Right lobe of liver (tissue), 4 donors: ENCODE results near the gene TUFT1.

ENCODE experiments used
- CTCF ChIP-seq, 4 donors: fragments of 200-600 bp in 3 of 4; fragments of 450-650 bp in 1 of 4; IDR thresholded peaks; one replicate each; pipeline versions ENCODE4 v1.5.1 to v1.8.0; 2016 to 2022; ENCODE audit warnings: antibody characterized with exemption in 4 of 4, mild to moderate bottlenecking in 2 of 4
- POLR2A ChIP-seq: fragments of 450-650 bp; IDR thresholded peaks from one replicate; pipeline ENCODE4 v1.6.1; 2017; ENCODE audit warnings: antibody characterized with exemption, mild to moderate bottlenecking
- donor health status: DM: no; HTN: no; CAD: no.
- donor health status: DM: no; HTN: no; CAD: no.
- donor health status: DM: no; HTN: yes; CAD: no.

- TF ChIP-seq CTCF (IDR thresholded peaks at IDR 0.05) (no peak), POLR2A (no peak)
Observed at GRCh38 chr1:151618003-151618402, 77.9 kb downstream of the TUFT1 start.
